ENCODE measurements around the gene RAD51B. TPM values are rescaled to one million over a fixed set of nuclear protein-coding genes. Genes with fewer than 3 reads are reported as not detected.

RAD51B gene
- total and polyA plus RNA-seq, 8 donors, result 1.8 to 30.7 (median 15.3) TPM

DNA sequence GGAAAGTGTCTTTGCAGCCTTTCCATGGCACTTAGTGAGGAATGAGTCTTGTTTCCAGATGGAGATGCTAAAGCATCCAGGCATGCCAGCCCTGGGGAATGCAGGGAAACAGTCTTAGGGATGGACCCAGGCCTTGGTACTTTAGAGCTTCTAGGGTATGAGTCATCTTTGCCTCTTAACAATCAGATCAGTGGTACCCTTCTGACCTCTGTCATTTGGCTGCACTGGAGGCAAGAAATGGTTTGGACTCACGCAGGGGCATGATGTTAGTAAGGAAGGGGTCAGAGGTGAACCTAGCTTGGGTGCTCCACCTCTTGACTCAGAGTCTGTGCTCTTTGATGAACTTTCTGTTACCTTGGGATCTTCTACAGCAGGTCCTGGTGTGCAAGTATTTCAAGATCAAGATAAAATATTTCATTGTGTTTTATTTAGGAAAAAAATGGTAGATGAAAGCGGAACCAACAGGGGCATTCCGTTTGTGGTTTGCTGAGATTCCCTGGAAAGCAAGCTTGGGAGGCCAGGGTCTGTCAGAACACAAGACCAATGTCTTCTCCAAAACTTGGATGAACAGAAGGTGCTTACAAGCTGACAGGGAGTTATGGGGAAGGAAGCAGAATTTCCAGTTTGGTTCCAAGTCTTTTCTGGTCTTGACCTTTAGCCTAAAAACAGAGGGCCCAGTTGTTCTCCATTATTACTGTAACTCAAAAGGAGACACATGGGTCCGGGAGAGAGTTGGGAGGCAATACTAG lies 757.1 kb downstream of the RAD51B start:
- TF ChIP-seq, protein P1, sequence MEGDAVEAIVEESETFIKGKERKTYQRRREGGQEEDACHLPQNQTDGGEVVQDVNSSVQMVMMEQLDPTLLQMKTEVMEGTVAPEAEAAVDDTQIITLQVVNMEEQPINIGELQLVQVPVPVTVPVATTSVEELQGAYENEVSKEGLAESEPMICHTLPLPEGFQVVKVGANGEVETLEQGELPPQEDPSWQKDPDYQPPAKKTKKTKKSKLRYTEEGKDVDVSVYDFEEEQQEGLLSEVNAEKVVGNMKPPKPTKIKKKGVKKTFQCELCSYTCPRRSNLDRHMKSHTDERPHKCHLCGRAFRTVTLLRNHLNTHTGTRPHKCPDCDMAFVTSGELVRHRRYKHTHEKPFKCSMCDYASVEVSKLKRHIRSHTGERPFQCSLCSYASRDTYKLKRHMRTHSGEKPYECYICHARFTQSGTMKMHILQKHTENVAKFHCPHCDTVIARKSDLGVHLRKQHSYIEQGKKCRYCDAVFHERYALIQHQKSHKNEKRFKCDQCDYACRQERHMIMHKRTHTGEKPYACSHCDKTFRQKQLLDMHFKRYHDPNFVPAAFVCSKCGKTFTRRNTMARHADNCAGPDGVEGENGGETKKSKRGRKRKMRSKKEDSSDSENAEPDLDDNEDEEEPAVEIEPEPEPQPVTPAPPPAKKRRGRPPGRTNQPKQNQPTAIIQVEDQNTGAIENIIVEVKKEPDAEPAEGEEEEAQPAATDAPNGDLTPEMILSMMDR (IDR thresholded peaks at IDR 0.05), result no peak
- Histone ChIP-seq H3K4me3 (no peak overlapping the region), H3K4me1 (peaks cover 9 to 52% (median 22%) of the 10 kb centered on the region in 4 donors), H3K27ac (peak overlapping the region in 4 of 5 donors; percentile 46 to 79 (median 63)), H3K9me3 (no peaks in the 10 kb centered on the region), H3K27me3 (no peaks in the 10 kb centered on the region), H3K36me3 (no peaks in the 10 kb centered on the region)
- intact Hi-C loops (cut with DNase I; ENCODE audit: low total_unique reads), result no loop called here
- 79 to 88% (median 85%) methylated on average over 4 of the region's 4 CpGs for WGBS, 5 donors
- no peak for DNase-seq

- H3K27ac ChIP-seq, result peak overlapping the region in 4 of 5 donors; percentile 46 to 79 (median 63)
- intact Hi-C loops (cut with DNase I; ENCODE audit: low total_unique reads), result no loop called here
- WGBS, 5 donors, result 60 to 71% (median 68%) methylated on average over 16 of the region's 16 CpGs
- H3K27me3 ChIP-seq, result no peaks in the 10 kb centered on the region
- TF ChIP-seq POLR2AphosphoS5 (IDR thresholded peaks at IDR 0.05) (peak in 2 of 3 donors; percentile 79 to 94), POLR2A (IDR thresholded peaks at IDR 0.05) (no peak)
- TF ChIP-seq, protein P1 (IDR thresholded peaks at IDR 0.05), result no peak
- H3K9me3 ChIP-seq, result no peaks in the 10 kb centered on the region
- peaks cover 9 to 52% (median 22%) of the 10 kb centered on the region in 4 donors for H3K4me1 ChIP-seq
- H3K4me3 ChIP-seq, result no peak overlapping the region
- peak; percentile 75 to 88 for DNase-seq
- H3K36me3 ChIP-seq, result no peaks in the 10 kb centered on the region
Observed at GRCh38 chr14:68577802-68578541, 758.4 kb downstream of the RAD51B start.

- no peak for DNase-seq
- Histone ChIP-seq H3K36me3 (no peaks in the 10 kb centered on the region), H3K27ac (peak overlapping the region in 3 of 5 donors; percentile 46 to 79 (median 75)), H3K4me1 (peaks cover 9 to 52% (median 22%) of the 10 kb centered on the region in 4 donors), H3K9me3 (no peaks in the 10 kb centered on the region), H3K27me3 (no peaks in the 10 kb centered on the region), H3K4me3 (no peak overlapping the region)
- TF ChIP-seq, protein P1 (IDR thresholded peaks at IDR 0.05), result no peak
- no peak for TF ChIP-seq POLR2AphosphoS5 (IDR thresholded peaks at IDR 0.05)
- TF ChIP-seq POLR2A (IDR thresholded peaks at IDR 0.05), result no peak
- TF ChIP-seq EP300 (IDR thresholded peaks at IDR 0.05), result no peak
- intact Hi-C loops (cut with DNase I; ENCODE audit: low total_unique reads), result no loop called here
- WGBS, 5 donors, result 78 to 93% (median 85%) methylated on average over 2 of the region's 2 CpGs
Observed at GRCh38 chr14:68578597-68578996, 759.0 kb downstream of the RAD51B start.

- no peaks in the 10 kb centered on the region for H3K9me3 ChIP-seq
- H3K4me3 ChIP-seq, result no peak overlapping the region
- DNase-seq, result no peak
- H3K36me3 ChIP-seq, result no peaks in the 10 kb centered on the region
- no peak for TF ChIP-seq POLR2AphosphoS5 (IDR thresholded peaks at IDR 0.05)
- TF ChIP-seq EP300 (IDR thresholded peaks at IDR 0.05), result no peak
- no peak for TF ChIP-seq POLR2A (IDR thresholded peaks at IDR 0.05)
- TF ChIP-seq, protein P1 (IDR thresholded peaks at IDR 0.05), result no peak
- H3K4me1 ChIP-seq, result peaks cover 9 to 42% (median 24%) of the 10 kb centered on the region in 4 donors
- 81 to 91% (median 83%) methylated on average over 9 of the region's 9 CpGs for WGBS, 5 donors
- H3K27ac ChIP-seq, result peak overlapping the region in 2 of 5 donors; percentile 4 to 34
- no peaks in the 10 kb centered on the region for H3K27me3 ChIP-seq
- intact Hi-C loops (cut with DNase I; ENCODE audit: low total_unique reads), result no loop called here
Observed at GRCh38 chr14:68580096-68580645, 760.6 kb downstream of the RAD51B start.
